ENCODE results near the gene RAD51B. TPM values are rescaled to one million over a fixed set of nuclear protein-coding genes. Genes with fewer than 3 reads are reported as not detected.

The RAD51B gene
- total and polyA plus RNA-seq, 2 experiments from 2014 or later = 10.1 to 18.0 TPM

DNA sequence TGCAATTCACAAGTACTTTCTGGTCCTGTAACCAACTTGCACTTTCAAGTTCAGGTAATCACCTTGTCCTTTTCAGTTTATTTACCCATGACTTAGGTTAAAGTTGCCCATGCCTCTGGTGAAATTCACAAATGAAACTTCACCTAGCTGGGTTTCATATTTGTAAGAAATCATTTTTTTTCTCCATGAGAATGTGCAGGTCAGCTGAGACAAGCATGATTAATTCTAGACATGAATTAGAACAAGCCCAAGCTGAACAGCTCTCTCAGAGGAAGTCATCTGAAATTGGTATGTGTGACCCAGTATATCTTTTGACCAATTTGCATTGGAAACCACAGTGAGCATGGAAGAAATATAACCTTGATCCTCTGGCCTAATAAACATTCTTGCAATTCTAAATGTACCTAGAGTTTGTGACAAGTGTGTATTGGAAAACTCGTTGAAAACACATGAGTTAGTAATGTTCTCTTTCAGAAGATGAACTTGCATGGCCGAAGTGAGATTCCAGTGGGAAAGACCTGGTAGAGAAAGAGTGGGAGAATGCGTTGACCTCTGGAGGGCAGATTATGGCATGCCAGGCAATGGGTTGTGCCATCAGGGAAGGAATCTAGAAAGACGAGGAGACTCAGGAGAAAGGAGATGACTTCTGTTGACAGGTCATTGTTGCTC, 486.8 kb downstream of the RAD51B start:
- no peaks in the 10 kb centered on the region for H3K36me3 ChIP-seq (replicated peaks; ENCODE audit: insufficient read depth, low read depth)
- peak overlapping the region; percentile 87 for H3K27ac ChIP-seq
- H3K4me2 ChIP-seq = no peak overlapping the region
- no peaks in the 10 kb centered on the region for H3K27me3 ChIP-seq
- TF ChIP-seq EZH2 (IDR thresholded peaks at IDR 0.05; ENCODE audit: borderline replicate concordance) = no peak
- TF ChIP-seq EZH2phosphoT487 (IDR thresholded peaks at IDR 0.05; ENCODE audit: low read depth, severe bottlenecking, unreplicated experiment) = no peak
- TF ChIP-seq CTCF (IDR thresholded peaks at IDR 0.05; ENCODE audit: poor library complexity) = no peak
- H4K20me1 ChIP-seq (ENCODE audit: insufficient read depth, poor library complexity, severe bottlenecking) = no peaks in the 10 kb centered on the region
- H3K79me2 ChIP-seq = no peaks in the 10 kb centered on the region
- H2AFZ ChIP-seq = no peak overlapping the region
- no peaks in the 10 kb centered on the region for H3K9me3 ChIP-seq (ENCODE audit: low read depth)
- peaks cover 33% of the 10 kb centered on the region for H3K4me1 ChIP-seq (ENCODE audit: insufficient read depth)
- H3K9me2 ChIP-seq (replicated peaks; ENCODE audit: insufficient read depth) = no peaks in the 10 kb centered on the region
- no peak overlapping the region for H3K4me3 ChIP-seq
- DNase-seq (ENCODE audit: low spot score) = no peak
- 85% methylated on average over 4 of the region's 4 CpGs for WGBS (ENCODE audit: low lambda C conversion rate, missing lambda C conversion rate)

DNA sequence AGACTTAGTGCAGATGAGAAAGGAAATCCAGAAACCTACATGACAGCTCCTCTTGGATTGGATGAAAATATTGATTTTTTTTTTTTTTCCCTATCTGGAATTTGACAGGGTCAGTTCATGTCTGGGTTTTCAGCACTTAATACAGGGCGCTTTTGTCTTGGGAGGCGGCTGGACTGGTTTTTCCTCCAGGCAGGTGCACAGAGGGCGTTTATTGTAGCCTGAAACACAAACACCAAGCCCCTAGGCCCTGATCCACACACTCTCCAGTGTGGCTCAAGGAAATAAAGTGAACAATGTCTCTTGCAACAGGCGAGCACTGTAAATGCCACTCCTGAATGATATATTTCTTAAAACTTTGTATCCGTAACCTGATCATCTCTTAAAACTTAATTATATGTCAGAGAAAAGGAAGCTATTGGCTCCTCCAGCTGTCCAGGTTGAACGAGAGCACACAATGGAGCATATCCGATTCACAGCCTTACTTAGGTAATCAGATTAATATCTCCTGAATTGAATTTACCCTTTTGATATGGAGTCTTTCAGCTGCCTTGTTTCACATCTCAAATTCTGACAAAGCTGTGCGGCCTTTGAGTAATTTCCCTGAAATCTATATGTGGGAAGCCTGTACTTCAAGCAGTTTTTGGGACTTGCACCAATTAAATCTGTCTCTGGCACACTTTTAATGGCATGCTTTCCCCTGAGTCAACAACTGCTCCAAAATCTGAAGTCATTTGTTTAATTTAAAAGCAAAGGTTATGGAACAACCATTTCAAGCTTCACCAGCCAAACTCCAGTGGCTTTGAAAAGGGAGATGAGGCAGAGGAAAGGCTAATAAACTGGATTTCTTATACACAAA, 487.6 kb downstream of the RAD51B start:
- H3K4me1 ChIP-seq (ENCODE audit: insufficient read depth) = peaks cover 33% of the 10 kb centered on the region
- H3K9me3 ChIP-seq (ENCODE audit: low read depth) = no peaks in the 10 kb centered on the region
- DNase-seq (ENCODE audit: low spot score) = peak; percentile 35

GRCh38 chr14:68307790-68308168, 488.2 kb downstream of the RAD51B start:
- no peak for TF ChIP-seq EZH2 (IDR thresholded peaks at IDR 0.05; ENCODE audit: borderline replicate concordance)
- TF ChIP-seq EZH2phosphoT487 (IDR thresholded peaks at IDR 0.05; ENCODE audit: low read depth, severe bottlenecking, unreplicated experiment) = no peak
- TF ChIP-seq CTCF (IDR thresholded peaks at IDR 0.05; ENCODE audit: poor library complexity) = no peak
- Histone ChIP-seq H3K4me1 (ENCODE audit: insufficient read depth) (peaks cover 33% of the 10 kb centered on the region), H3K9me3 (ENCODE audit: low read depth) (no peaks in the 10 kb centered on the region), H3K36me3 (replicated peaks; ENCODE audit: insufficient read depth, low read depth) (no peaks in the 10 kb centered on the region), H2AFZ (no peak overlapping the region), H3K79me2 (no peaks in the 10 kb centered on the region), H3K27me3 (no peaks in the 10 kb centered on the region), H4K20me1 (ENCODE audit: insufficient read depth, poor library complexity, severe bottlenecking) (no peaks in the 10 kb centered on the region), H3K4me3 (no peak overlapping the region), H3K27ac (peak overlapping the region; percentile 87), H3K4me2 (peak overlapping the region; percentile 57), H3K9me2 (replicated peaks; ENCODE audit: insufficient read depth) (no peaks in the 10 kb centered on the region)
- 39% methylated on average over 4 of the region's 4 CpGs for WGBS (ENCODE audit: low lambda C conversion rate, missing lambda C conversion rate)
- DNase-seq (ENCODE audit: low spot score) = peak; percentile 38

More for the DNA sequence above, 487.6 kb downstream of the RAD51B start:
- Histone ChIP-seq H3K9me2 (replicated peaks; ENCODE audit: insufficient read depth) (no peaks in the 10 kb centered on the region), H3K27me3 (no peaks in the 10 kb centered on the region), H2AFZ (no peak overlapping the region), H3K36me3 (replicated peaks; ENCODE audit: insufficient read depth, low read depth) (no peaks in the 10 kb centered on the region), H3K27ac (peak overlapping the region; percentile 87), H4K20me1 (ENCODE audit: insufficient read depth, poor library complexity, severe bottlenecking) (no peaks in the 10 kb centered on the region), H3K79me2 (no peaks in the 10 kb centered on the region), H3K4me2 (peak overlapping the region; percentile 57), H3K4me3 (no peak overlapping the region)
- WGBS (ENCODE audit: low lambda C conversion rate, missing lambda C conversion rate) = 40% methylated on average over 8 of the region's 8 CpGs
- TF ChIP-seq EZH2 (IDR thresholded peaks at IDR 0.05; ENCODE audit: borderline replicate concordance) = no peak
- TF ChIP-seq CTCF (IDR thresholded peaks at IDR 0.05; ENCODE audit: poor library complexity) = no peak
- TF ChIP-seq EZH2phosphoT487 (IDR thresholded peaks at IDR 0.05; ENCODE audit: low read depth, severe bottlenecking, unreplicated experiment) = no peak

Measured in hepatocyte (in vitro differentiated cells).